Measurements from ENCODE around the gene ANAPC13.

Gene ANAPC13

GRCh38 chr3:134468519-134468918 is 17.3 kb downstream of the ANAPC13 start:
- TF ChIP-seq CTCF (conservative IDR thresholded peaks at IDR 0.05; ENCODE audit: control insufficient read depth, insufficient read depth, low read depth, low read length): no peak
- DNase-seq (ENCODE audit: low read depth): no peak
- H3K4me3 ChIP-seq (ENCODE audit: control insufficient read depth, low read depth, low read length): no peak overlapping the region

GRCh38 chr3:134466331-134466730 is 19.5 kb downstream of the ANAPC13 start:
- DNase-seq (ENCODE audit: low read depth): no peak
- no peak overlapping the region for H3K4me3 ChIP-seq (ENCODE audit: control insufficient read depth, low read depth, low read length)
- TF ChIP-seq CTCF (conservative IDR thresholded peaks at IDR 0.05; ENCODE audit: control insufficient read depth, insufficient read depth, low read depth, low read length): no peak

GRCh38 chr3:134464689-134465365 is 21.0 kb downstream of the ANAPC13 start:
- no peak for TF ChIP-seq CTCF (conservative IDR thresholded peaks at IDR 0.05; ENCODE audit: control insufficient read depth, insufficient read depth, low read depth, low read length)
- peak; percentile 41 for DNase-seq (ENCODE audit: low read depth)
- no peak overlapping the region for H3K4me3 ChIP-seq (ENCODE audit: control insufficient read depth, low read depth, low read length)

- DNase-seq (ENCODE audit: low read depth): peak; percentile 99
- H3K4me3 ChIP-seq (ENCODE audit: control insufficient read depth, low read depth, low read length): no peak overlapping the region
- TF ChIP-seq CTCF (conservative IDR thresholded peaks at IDR 0.05; ENCODE audit: control insufficient read depth, insufficient read depth, low read depth, low read length): no peak
Measured at GRCh38 chr3:134464064-134464688, 21.6 kb downstream of the ANAPC13 start.

GRCh38 chr3:134463676-134464063 is 22.1 kb downstream of the ANAPC13 start:
- no peak overlapping the region for H3K4me3 ChIP-seq (ENCODE audit: control insufficient read depth, low read depth, low read length)
- DNase-seq (ENCODE audit: low read depth): no peak
- no peak for TF ChIP-seq CTCF (conservative IDR thresholded peaks at IDR 0.05; ENCODE audit: control insufficient read depth, insufficient read depth, low read depth, low read length)

- DNase-seq (ENCODE audit: low read depth): peak; percentile 78
- no peak overlapping the region for H3K4me3 ChIP-seq (ENCODE audit: control insufficient read depth, low read depth, low read length)
- no peak for TF ChIP-seq CTCF (conservative IDR thresholded peaks at IDR 0.05; ENCODE audit: control insufficient read depth, insufficient read depth, low read depth, low read length)
Measured at GRCh38 chr3:134462331-134462941, 23.3 kb downstream of the ANAPC13 start.
